ENCODE results near the gene DDX24. TPM values are rescaled to one million over a fixed set of nuclear protein-coding genes. Genes with fewer than 3 reads are reported as not detected.

The DDX24 gene
- total and polyA plus RNA-seq, 9 of the 15 experiments (the other 6 are each of a cell fraction or from before 2014, with no cell fraction given) = 82.4 to 175 (median 122) TPM

DNA sequence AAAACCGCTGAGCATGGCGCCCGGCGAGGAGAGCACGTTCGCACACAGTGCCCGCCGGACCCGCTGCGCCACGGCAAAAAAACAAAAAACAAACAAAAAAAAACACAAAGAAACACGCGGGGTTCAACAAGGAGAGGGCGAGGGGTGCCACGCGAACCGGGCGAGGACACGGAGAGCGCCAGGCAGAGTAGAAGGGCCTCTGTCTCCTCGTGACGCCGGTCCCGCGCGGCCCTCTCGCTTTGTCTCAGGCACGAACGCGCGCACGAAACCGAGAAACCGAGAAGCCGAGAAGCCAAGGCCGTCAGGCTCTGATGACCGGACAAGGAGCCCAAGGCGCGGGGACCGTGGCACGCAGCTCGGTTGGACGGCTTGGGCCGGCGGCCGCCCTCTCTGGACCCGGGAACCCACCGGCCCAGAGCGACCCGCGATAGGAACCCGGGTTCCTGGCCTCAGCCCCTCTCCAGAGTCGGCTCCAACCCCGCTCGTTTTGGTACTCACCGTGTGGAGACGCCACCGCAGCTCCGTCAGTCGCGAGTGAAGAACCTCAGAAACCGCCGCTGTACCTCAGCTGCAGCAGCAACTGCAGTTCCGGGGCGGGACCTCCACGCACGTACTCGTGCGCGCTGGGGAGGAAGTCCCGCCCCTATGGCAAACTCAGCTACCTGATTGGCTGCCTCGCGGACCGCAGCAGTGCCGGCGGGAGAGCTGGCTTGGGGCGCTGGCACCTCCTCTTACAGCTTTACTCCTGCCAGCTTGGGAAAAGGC, at the start of gene DDX24, which contains the start of gene IFI27L1 (continued):
- TF ChIP-seq HMGN3 (IDR thresholded peaks at IDR 0.05; ENCODE audit: borderline replicate concordance, extremely low read depth, insufficient read length, low read depth, low read length) = no peak
- TF ChIP-seq ZNF696 (CRISPR knock-in tag; conservative IDR thresholded peaks at IDR 0.05) = no peak
- no peak for TF ChIP-seq CCAR2 (IDR thresholded peaks at IDR 0.05; ENCODE audit: low read depth, low read length)
- TF ChIP-seq, protein P1, sequence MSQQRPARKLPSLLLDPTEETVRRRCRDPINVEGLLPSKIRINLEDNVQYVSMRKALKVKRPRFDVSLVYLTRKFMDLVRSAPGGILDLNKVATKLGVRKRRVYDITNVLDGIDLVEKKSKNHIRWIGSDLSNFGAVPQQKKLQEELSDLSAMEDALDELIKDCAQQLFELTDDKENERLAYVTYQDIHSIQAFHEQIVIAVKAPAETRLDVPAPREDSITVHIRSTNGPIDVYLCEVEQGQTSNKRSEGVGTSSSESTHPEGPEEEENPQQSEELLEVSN (IDR thresholded peaks at IDR 0.05; ENCODE audit: borderline replicate concordance in 1 of 2, extremely low read depth in 1 of 2, insufficient read depth in 1 of 2, insufficient read length in 1 of 2, low read depth in 1 of 2, low read length in 1 of 2, poor library complexity in 1 of 2, severe bottlenecking in 1 of 2) = peak; percentile 40 to 79
- TF ChIP-seq GTF2E2 (tag; IDR thresholded peaks at IDR 0.05) = no peak
- TF ChIP-seq ZBED1 (IDR thresholded peaks at IDR 0.05) = no peak
- TF ChIP-seq ZFX (CRISPR knock-in tag; IDR thresholded peaks at IDR 0.05) = peak; percentile 72
- TF ChIP-seq ILK (tag; IDR thresholded peaks at IDR 0.05; ENCODE audit: borderline replicate concordance, low read depth) = no peak
- TF ChIP-seq SMC3 (conservative IDR thresholded peaks at IDR 0.05; ENCODE audit: insufficient read depth, low read depth, low read length) = no peak
- TF ChIP-seq, protein P2, sequence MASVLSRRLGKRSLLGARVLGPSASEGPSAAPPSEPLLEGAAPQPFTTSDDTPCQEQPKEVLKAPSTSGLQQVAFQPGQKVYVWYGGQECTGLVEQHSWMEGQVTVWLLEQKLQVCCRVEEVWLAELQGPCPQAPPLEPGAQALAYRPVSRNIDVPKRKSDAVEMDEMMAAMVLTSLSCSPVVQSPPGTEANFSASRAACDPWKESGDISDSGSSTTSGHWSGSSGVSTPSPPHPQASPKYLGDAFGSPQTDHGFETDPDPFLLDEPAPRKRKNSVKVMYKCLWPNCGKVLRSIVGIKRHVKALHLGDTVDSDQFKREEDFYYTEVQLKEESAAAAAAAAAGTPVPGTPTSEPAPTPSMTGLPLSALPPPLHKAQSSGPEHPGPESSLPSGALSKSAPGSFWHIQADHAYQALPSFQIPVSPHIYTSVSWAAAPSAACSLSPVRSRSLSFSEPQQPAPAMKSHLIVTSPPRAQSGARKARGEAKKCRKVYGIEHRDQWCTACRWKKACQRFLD (CRISPR knock-in tag; IDR thresholded peaks at IDR 0.05) = no peak
- no peak for TF ChIP-seq RUNX1 (IDR thresholded peaks at IDR 0.05; ENCODE audit: low read depth)
- no peak for TF ChIP-seq ZNF354B (CRISPR knock-in tag; IDR thresholded peaks at IDR 0.05)
- TF ChIP-seq FOXJ2 (tag; IDR thresholded peaks at IDR 0.05) = no peak
- TF ChIP-seq ZNF436 (CRISPR knock-in tag; IDR thresholded peaks at IDR 0.05) = no peak
- TF ChIP-seq, protein P3, sequence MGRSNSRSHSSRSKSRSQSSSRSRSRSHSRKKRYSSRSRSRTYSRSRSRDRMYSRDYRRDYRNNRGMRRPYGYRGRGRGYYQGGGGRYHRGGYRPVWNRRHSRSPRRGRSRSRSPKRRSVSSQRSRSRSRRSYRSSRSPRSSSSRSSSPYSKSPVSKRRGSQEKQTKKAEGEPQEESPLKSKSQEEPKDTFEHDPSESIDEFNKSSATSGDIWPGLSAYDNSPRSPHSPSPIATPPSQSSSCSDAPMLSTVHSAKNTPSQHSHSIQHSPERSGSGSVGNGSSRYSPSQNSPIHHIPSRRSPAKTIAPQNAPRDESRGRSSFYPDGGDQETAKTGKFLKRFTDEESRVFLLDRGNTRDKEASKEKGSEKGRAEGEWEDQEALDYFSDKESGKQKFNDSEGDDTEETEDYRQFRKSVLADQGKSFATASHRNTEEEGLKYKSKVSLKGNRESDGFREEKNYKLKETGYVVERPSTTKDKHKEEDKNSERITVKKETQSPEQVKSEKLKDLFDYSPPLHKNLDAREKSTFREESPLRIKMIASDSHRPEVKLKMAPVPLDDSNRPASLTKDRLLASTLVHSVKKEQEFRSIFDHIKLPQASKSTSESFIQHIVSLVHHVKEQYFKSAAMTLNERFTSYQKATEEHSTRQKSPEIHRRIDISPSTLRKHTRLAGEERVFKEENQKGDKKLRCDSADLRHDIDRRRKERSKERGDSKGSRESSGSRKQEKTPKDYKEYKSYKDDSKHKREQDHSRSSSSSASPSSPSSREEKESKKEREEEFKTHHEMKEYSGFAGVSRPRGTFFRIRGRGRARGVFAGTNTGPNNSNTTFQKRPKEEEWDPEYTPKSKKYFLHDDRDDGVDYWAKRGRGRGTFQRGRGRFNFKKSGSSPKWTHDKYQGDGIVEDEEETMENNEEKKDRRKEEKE (IDR thresholded peaks at IDR 0.05; ENCODE audit: borderline replicate concordance in 1 of 2, control insufficient read depth in 1 of 2, low read depth in 2 of 2, low read length in 1 of 2) = no peak
- TF ChIP-seq SUPT5H (IDR thresholded peaks at IDR 0.05) = peak; percentile 82
- no peak for TF ChIP-seq GATAD2A (IDR thresholded peaks at IDR 0.05)
- TF ChIP-seq LARP7 (IDR thresholded peaks at IDR 0.05) = 0 out of 2 replicates have a peak, but pooled peaks have one; percentile 17
- TF ChIP-seq, protein P4, sequence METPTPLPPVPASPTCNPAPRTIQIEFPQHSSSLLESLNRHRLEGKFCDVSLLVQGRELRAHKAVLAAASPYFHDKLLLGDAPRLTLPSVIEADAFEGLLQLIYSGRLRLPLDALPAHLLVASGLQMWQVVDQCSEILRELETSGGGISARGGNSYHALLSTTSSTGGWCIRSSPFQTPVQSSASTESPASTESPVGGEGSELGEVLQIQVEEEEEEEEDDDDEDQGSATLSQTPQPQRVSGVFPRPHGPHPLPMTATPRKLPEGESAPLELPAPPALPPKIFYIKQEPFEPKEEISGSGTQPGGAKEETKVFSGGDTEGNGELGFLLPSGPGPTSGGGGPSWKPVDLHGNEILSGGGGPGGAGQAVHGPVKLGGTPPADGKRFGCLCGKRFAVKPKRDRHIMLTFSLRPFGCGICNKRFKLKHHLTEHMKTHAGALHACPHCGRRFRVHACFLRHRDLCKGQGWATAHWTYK (CRISPR knock-in tag; IDR thresholded peaks at IDR 0.05) = 0 out of 2 replicates have a peak, but pooled peaks have one; percentile 31
- peak; percentile 90 for TF ChIP-seq POLR2A (conservative IDR thresholded peaks at IDR 0.05)
- TF ChIP-seq, protein P5, sequence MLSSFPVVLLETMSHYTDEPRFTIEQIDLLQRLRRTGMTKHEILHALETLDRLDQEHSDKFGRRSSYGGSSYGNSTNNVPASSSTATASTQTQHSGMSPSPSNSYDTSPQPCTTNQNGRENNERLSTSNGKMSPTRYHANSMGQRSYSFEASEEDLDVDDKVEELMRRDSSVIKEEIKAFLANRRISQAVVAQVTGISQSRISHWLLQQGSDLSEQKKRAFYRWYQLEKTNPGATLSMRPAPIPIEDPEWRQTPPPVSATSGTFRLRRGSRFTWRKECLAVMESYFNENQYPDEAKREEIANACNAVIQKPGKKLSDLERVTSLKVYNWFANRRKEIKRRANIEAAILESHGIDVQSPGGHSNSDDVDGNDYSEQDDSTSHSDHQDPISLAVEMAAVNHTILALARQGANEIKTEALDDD (IDR thresholded peaks at IDR 0.05) = no peak
